ENCODE results near the gene FUBP3.

DNA sequence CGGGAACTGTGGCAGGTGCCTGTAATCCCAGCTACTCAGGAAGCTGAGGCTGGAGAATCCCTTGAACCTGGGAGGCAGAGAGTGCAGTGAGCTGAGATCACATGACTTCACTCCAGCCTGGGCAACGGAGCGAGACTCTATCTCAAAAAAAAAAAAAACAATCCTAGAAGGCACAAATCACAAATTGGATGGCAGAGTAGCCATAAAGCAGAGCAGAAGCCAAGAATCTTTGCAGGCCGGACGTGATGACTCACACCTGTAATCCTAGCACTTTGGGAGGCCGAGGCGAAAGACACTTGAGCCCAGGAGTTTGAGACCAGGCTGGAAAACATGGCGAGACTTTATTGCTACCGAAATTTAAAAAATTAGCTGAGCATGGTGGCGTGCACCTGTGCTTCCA, 9.2 kb upstream of the FUBP3 start:
- TF ChIP-seq, protein P1, sequence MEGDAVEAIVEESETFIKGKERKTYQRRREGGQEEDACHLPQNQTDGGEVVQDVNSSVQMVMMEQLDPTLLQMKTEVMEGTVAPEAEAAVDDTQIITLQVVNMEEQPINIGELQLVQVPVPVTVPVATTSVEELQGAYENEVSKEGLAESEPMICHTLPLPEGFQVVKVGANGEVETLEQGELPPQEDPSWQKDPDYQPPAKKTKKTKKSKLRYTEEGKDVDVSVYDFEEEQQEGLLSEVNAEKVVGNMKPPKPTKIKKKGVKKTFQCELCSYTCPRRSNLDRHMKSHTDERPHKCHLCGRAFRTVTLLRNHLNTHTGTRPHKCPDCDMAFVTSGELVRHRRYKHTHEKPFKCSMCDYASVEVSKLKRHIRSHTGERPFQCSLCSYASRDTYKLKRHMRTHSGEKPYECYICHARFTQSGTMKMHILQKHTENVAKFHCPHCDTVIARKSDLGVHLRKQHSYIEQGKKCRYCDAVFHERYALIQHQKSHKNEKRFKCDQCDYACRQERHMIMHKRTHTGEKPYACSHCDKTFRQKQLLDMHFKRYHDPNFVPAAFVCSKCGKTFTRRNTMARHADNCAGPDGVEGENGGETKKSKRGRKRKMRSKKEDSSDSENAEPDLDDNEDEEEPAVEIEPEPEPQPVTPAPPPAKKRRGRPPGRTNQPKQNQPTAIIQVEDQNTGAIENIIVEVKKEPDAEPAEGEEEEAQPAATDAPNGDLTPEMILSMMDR (IDR thresholded peaks at IDR 0.05) = no peak
- no peak for TF ChIP-seq POLR2A (IDR thresholded peaks at IDR 0.05)

Measured in thyroid gland (tissue), 4 donors.